GM18526 (cell line): ENCODE results near the gene SLC6A6.

Source experiments
- POLR2A ChIP-seq: IDR thresholded peaks from 3 replicates; pipeline ENCODE4 v1.6.1; 2011; ENCODE audit not compliant: insufficient read length; ENCODE audit errors: extremely low read depth

Gene SLC6A6

GRCh38 chr3:14508505-14508819 lies 106.1 kb downstream of the SLC6A6 start:
- no peak for TF ChIP-seq POLR2A

- TF ChIP-seq POLR2A, result no peak
Observed at GRCh38 chr3:14508966-14509795, 106.8 kb downstream of the SLC6A6 start.

- TF ChIP-seq POLR2A, result no peak
Observed at GRCh38 chr3:14509796-14510100, 107.3 kb downstream of the SLC6A6 start.

GRCh38 chr3:14510838-14511622 lies 108.6 kb downstream of the SLC6A6 start:
- TF ChIP-seq POLR2A, result no peak

GRCh38 chr3:14511623-14512280 lies 109.3 kb downstream of the SLC6A6 start:
- TF ChIP-seq POLR2A, result no peak

- TF ChIP-seq POLR2A, result no peak
Observed at GRCh38 chr3:14512281-14512941, 110.0 kb downstream of the SLC6A6 start.

- TF ChIP-seq POLR2A, result no peak
Observed at GRCh38 chr3:14512942-14513327, 110.5 kb downstream of the SLC6A6 start.

GRCh38 chr3:14513566-14514322 lies 111.3 kb downstream of the SLC6A6 start:
- TF ChIP-seq POLR2A, result no peak

GRCh38 chr3:14514323-14514720 lies 111.9 kb downstream of the SLC6A6 start:
- no peak for TF ChIP-seq POLR2A

GRCh38 chr3:14516738-14517345 lies 114.4 kb downstream of the SLC6A6 start:
- no peak for TF ChIP-seq POLR2A

- TF ChIP-seq POLR2A, result no peak
Observed at GRCh38 chr3:14517601-14518431, 115.4 kb downstream of the SLC6A6 start.

GRCh38 chr3:14518432-14518802 lies 116.0 kb downstream of the SLC6A6 start:
- TF ChIP-seq POLR2A, result no peak

- TF ChIP-seq POLR2A, result no peak
Observed at GRCh38 chr3:14518893-14519292, 116.5 kb downstream of the SLC6A6 start.

- no peak for TF ChIP-seq POLR2A
Observed at GRCh38 chr3:14519406-14519805, 117.0 kb downstream of the SLC6A6 start.
